Glomerular endothelial cell (primary cell): ENCODE data around the gene FUBP1. TPM values are rescaled to one million over a fixed set of nuclear protein-coding genes. Genes with fewer than 3 reads are reported as not detected.
"Not testable (repeated sequence)": the region's sequence is repeated elsewhere in the genome, so short reads cannot be mapped to it uniquely, and the experiment has no call there.

ENCODE experiments used
- DNase-seq: peaks from one replicate; pipeline ENCODE4 v3.0.0-alpha.2; 2011; ENCODE audit warnings: low read depth, low spot score; ENCODE audit errors: extremely low read depth
- total RNA-seq: library from RNA; depleted of rRNA; stranded (reverse); fragments of >200 nt; gene quantifications from 2 replicates; pipeline ENCODE4 v1.2.3, GENCODE V29; 2015

The FUBP1 gene
- 58.1 and 108 TPM in 2 replicates for total RNA-seq

- peak; percentile 100 for DNase-seq
These were observed at the start of gene FUBP1 for GRCh38 chr1:77978969-77979876. TSS of gene FUBP1 (minus strand) at chr1:77979072. CDS start at chr1:77979004, 68 bp downstream.

GRCh38 chr1:78021134-78021533 is 42.3 kb upstream of the FUBP1 start:
- not testable (repeated sequence) for DNase-seq

- no peak for DNase-seq
These were observed 40.2 kb upstream of the FUBP1 start for GRCh38 chr1:78019024-78019423.

GRCh38 chr1:78015148-78015547 is 36.3 kb upstream of the FUBP1 start:
- DNase-seq = no peak

- DNase-seq = no peak
These were observed 32.2 kb upstream of the FUBP1 start for GRCh38 chr1:78011050-78011449.

GRCh38 chr1:78009836-78010235 is 31.0 kb upstream of the FUBP1 start:
- DNase-seq = no peak

GRCh38 chr1:78009276-78009675 is 30.4 kb upstream of the FUBP1 start:
- DNase-seq = no peak

GRCh38 chr1:78007677-78008341 is 28.9 kb upstream of the FUBP1 start:
- DNase-seq = no peak

- DNase-seq = no peak
These were observed 27.6 kb upstream of the FUBP1 start for GRCh38 chr1:78006521-78006920.

- DNase-seq = peak; percentile 80
These were observed 26.9 kb upstream of the FUBP1 start for GRCh38 chr1:78005755-78006154.

- no peak for DNase-seq
These were observed 26.5 kb upstream of the FUBP1 start for GRCh38 chr1:78005448-78005722.

GRCh38 chr1:78004719-78005447 is 26.0 kb upstream of the FUBP1 start, which contains the start of gene DNAJB4:
TSS of gene DNAJB4 (plus strand) at chr1:78004939. CDS start at chr1:78005111, 172 bp downstream.
- peak; percentile 99 for DNase-seq

- DNase-seq = peak; percentile 44
These were observed 25.2 kb upstream of the FUBP1 start for GRCh38 chr1:78003882-78004718.

GRCh38 chr1:78003070-78003746 is 24.3 kb upstream of the FUBP1 start:
- no peak for DNase-seq

GRCh38 chr1:78000536-78000935 is 21.7 kb upstream of the FUBP1 start:
- DNase-seq = not testable (repeated sequence)

GRCh38 chr1:77996734-77997133 is 17.9 kb upstream of the FUBP1 start:
- no peak for DNase-seq

GRCh38 chr1:77994117-77994705 is 15.3 kb upstream of the FUBP1 start:
- no peak for DNase-seq

GRCh38 chr1:77991638-77992037 is 12.8 kb upstream of the FUBP1 start:
- no peak for DNase-seq

GRCh38 chr1:77990629-77991204 is 11.8 kb upstream of the FUBP1 start:
- no peak for DNase-seq
